WERI-Rb-1 (cell line): ENCODE measurements around the gene HOXA13.

ENCODE experiments used
- DNase-seq: peaks from one replicate; pipeline ENCODE4 v3.0.0-alpha.2; 2020
- H3K27ac ChIP-seq: fragments of 250-450 bp; sonication (Bioruptor Pico); 2 replicates; pipeline ENCODE4 v1.5.1; 2020; ENCODE audit warnings: mild to moderate bottlenecking, moderate library complexity
- H3K27me3 ChIP-seq: fragments of 250-450 bp; sonication (Bioruptor Pico); 2 replicates; pipeline ENCODE4 v1.5.1; 2021; ENCODE audit warnings: mild to moderate bottlenecking, low read depth, moderate library complexity; ENCODE audit not compliant: insufficient read depth, severe bottlenecking
- H3K36me3 ChIP-seq: fragments of 250-450 bp; sonication (Bioruptor Pico); 2 replicates; pipeline ENCODE4 v1.5.1; 2020; ENCODE audit warnings: mild to moderate bottlenecking, moderate library complexity
- H3K4me3 ChIP-seq: 2 replicates; pipeline ENCODE4 v1.5.1; 2011; ENCODE audit warnings: low read depth, mild to moderate bottlenecking, control low read depth, low read length
- H3K9me3 ChIP-seq: fragments of 250-450 bp; sonication (Bioruptor Pico); 2 replicates; pipeline ENCODE4 v1.5.1; 2021; ENCODE audit warnings: mild to moderate bottlenecking, moderate library complexity; ENCODE audit not compliant: severe bottlenecking
- TF ChIP-seq, protein P1 (sequence below): IDR thresholded peaks from 2 replicates; pipeline ENCODE4 v1.5.1; 2011; ENCODE audit warnings: low read depth, mild to moderate bottlenecking, control low read depth, inconsistent platforms, low read length

Gene HOXA13

DNA sequence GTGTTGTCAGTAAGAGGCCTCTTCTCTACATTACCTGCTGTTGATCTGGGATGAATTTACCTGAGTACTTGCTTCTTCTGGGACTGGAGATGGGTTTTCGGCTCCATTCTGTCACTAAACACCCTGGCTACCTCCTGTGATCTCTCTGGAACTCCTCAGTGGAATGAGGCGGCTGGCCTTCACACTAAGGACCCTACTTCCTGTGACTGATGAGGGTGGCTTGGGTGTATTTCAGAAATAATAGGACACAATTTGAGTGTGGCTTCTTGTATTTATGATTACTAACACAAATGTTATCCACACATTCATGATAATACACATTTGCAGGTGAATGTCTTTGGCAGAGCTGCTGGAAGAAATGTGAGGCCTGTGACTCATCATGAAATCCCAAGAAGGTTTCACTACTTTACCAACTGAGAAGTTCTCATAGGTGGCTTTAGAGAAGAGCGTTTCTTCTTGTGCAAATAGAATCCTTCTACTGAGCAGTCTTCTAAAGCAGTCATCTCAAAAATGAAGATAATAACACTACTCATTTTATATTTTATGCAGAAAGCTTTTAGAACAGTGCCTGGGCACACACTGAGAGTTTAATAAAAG is 21.4 kb upstream of the HOXA13 start:
- no peaks in the 10 kb centered on the region for H3K36me3 ChIP-seq
- H3K4me3 ChIP-seq = no peak overlapping the region
- TF ChIP-seq, protein P1, sequence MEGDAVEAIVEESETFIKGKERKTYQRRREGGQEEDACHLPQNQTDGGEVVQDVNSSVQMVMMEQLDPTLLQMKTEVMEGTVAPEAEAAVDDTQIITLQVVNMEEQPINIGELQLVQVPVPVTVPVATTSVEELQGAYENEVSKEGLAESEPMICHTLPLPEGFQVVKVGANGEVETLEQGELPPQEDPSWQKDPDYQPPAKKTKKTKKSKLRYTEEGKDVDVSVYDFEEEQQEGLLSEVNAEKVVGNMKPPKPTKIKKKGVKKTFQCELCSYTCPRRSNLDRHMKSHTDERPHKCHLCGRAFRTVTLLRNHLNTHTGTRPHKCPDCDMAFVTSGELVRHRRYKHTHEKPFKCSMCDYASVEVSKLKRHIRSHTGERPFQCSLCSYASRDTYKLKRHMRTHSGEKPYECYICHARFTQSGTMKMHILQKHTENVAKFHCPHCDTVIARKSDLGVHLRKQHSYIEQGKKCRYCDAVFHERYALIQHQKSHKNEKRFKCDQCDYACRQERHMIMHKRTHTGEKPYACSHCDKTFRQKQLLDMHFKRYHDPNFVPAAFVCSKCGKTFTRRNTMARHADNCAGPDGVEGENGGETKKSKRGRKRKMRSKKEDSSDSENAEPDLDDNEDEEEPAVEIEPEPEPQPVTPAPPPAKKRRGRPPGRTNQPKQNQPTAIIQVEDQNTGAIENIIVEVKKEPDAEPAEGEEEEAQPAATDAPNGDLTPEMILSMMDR = no peak
- H3K27ac ChIP-seq = no peak overlapping the region
- no peak for DNase-seq
- H3K27me3 ChIP-seq = peaks cover 81% of the 10 kb centered on the region
- peaks cover 4% of the 10 kb centered on the region for H3K9me3 ChIP-seq

DNA sequence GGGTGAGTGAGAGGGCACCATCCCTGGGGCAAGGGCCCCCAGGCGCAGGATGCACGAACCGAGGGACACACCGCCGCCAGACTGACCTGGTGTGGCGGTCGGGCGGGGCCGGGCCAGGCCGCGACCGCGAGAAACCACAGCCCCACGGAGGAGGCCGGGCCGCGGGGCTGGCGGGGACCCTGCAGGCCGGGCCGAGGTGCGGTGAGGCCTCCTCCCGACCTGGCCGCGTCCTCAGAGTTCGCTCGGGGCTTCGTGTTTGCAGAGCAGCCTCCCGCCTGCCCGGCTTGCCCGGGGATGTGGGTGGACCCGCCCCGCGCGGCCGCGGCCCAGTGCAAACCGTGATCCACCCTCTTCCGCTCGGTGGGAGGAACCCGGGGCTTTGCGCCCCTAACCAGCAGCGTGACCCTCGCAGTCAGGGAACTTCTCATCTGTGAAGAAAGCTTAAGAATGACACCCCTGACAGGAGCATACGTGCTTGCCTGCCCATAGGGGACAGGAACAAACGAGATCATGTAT is 20.6 kb upstream of the HOXA13 start:
- Histone ChIP-seq H3K27me3 (peaks cover 80% of the 10 kb centered on the region), H3K9me3 (peaks cover 4% of the 10 kb centered on the region), H3K36me3 (no peaks in the 10 kb centered on the region), H3K4me3 (no peak overlapping the region), H3K27ac (no peak overlapping the region)
- TF ChIP-seq, protein P1 = no peak
- DNase-seq = no peak

DNA sequence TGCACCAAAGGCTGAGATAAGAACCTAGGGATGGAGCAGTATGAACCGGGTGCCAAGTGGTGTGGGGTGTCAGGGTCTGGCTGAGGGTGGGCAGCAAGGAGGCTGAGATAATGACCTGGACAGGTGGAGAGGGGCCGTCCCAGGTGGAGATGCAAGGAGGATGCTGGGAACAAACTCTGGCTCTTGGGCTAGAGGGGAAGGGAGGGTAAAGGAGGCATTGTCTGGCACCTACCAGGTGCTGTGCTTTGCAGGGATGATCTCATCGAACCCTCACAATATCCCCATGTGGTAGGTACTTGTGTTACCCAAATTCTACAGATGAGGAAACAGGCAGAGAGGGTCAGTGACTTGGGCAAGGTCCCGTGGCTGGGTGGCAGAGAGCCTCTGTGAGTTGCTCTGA is 19.9 kb upstream of the HOXA13 start:
- Histone ChIP-seq H3K4me3 (no peak overlapping the region), H3K36me3 (no peaks in the 10 kb centered on the region), H3K27ac (no peak overlapping the region), H3K9me3 (no peaks in the 10 kb centered on the region), H3K27me3 (peaks cover 80% of the 10 kb centered on the region)
- no peak for DNase-seq
- TF ChIP-seq, protein P1 = no peak

DNA sequence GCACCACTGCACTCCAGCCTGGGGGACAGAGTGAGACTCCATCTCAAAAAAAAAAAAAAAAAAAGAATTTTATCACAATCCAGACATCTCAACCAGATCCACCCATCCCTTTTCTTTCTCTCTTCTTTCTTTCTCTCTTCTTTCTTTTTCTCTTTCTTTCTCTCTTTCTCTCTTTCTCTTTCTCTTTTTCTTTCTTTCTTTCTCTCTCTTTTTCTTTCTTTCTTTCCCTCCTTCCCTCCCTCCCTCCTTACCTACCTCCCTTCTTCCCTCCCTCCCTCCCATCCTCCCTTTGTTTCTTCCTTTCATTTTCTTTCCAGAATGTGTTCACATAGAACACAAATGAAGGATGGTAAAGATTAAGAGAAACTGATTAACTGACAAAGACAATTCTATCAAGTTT is 18.1 kb upstream of the HOXA13 start:
- H3K27me3 ChIP-seq = peaks cover 80% of the 10 kb centered on the region
- DNase-seq = no peak

DNA sequence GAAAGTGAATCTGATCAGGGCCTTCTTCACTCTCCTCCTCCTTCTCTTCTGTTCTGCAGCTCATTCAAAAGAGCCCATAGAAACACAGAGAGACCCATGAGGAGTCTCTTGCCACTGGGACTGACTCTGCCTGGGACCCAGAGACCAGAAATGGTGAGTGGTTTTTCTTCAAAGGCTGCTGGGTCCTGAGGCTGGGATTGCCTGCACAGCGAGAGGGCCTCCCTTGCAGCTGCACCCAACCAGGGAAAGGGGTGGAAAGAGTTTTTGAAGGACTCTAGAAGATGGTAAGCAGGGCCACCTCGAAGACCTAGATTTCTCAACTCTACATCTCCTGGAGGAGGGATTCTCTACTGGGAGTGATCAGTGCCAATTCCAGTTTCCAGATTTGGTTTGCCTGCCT is 15.5 kb upstream of the HOXA13 start:
- H3K4me3 ChIP-seq = no peak overlapping the region
- no peak overlapping the region for H3K27ac ChIP-seq
- peaks cover 85% of the 10 kb centered on the region for H3K27me3 ChIP-seq
- H3K36me3 ChIP-seq = no peaks in the 10 kb centered on the region
- DNase-seq = no peak
- TF ChIP-seq, protein P1 = no peak
- no peaks in the 10 kb centered on the region for H3K9me3 ChIP-seq

More for the DNA sequence above, 18.1 kb upstream of the HOXA13 start:
- no peak overlapping the region for H3K4me3 ChIP-seq
- H3K9me3 ChIP-seq = no peaks in the 10 kb centered on the region
- no peak overlapping the region for H3K27ac ChIP-seq
- no peaks in the 10 kb centered on the region for H3K36me3 ChIP-seq
- TF ChIP-seq, protein P1 = no peak
